ENCODE data around the gene FHL3. TPM values are rescaled to one million over a fixed set of nuclear protein-coding genes. Genes with fewer than 3 reads are reported as not detected.

Gene FHL3
- total and polyA plus RNA-seq, 2 of the 8 experiments (the other 6 are each of a cell fraction or from before 2014, with no cell fraction given), result 14.3 to 35.6 TPM

DNA sequence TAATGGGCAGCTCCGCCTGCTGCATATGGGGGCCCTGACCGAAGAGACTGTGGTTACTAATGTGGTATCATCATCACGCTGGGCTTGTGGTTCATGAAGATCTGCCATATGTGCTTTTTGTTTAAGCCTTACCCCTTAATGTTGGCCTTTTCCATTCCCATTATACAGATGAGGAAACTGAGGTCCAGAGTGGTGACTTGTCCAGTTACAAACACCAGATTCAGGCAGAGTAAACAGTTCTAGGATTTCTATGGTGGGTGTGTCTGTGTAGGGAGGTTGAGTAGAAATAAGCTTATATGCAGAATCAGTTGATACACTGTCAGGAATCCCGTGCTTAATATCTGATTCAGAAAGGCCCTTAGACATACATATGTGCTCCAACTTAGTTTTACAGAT, 7.9 kb upstream of the FHL3 start:
- 32% methylated on average over 4 of the region's 4 CpGs; no CpG with 5 or more reads in 1 of the 2 experiments for WGBS, 2 experiments (ENCODE audit: extremely low coverage in 1 of 2, insufficient coverage in 1 of 2, insufficient read length in 1 of 2, insufficient replicate concordance in 2 of 2, low coverage in 1 of 2, low lambda C conversion rate in 2 of 2, missing lambda C conversion rate in 1 of 2)
- peaks cover 0 to 9% (median 5%) of the 10 kb centered on the region in 4 experiments; a peak in 5 of 7 replicates for H3K4me1 ChIP-seq (replicated peaks in 1 of 4; ENCODE audit: control insufficient read depth in 3 of 4, insufficient read depth in 4 of 4, low read length in 3 of 4)
- no peak overlapping the region for H4K5ac ChIP-seq (ENCODE audit: insufficient read length, low read depth, low read length)
- POLR2A ChIA-PET (ENCODE audit: partially characterized antibody), result interaction anchor here (0.6 to 3.6 kb wide), 16 partner anchors 9 to 478 kb away, joined by 3 to 28 read pairs (median 3); partner anchors contain the start of genes C1orf122, SF3A3 and YRDC
- H3K4me3 ChIP-seq (ENCODE audit: extremely low read depth in 1 of 4, insufficient read depth in 2 of 4, low read depth in 3 of 4, low read length in 4 of 4), result peak overlapping the region; percentile 87 to 96 (median 90)
- H2AFZ ChIP-seq (ENCODE audit: low read length), result no peak overlapping the region
- no peak overlapping the region for H4K91ac ChIP-seq (replicated peaks; ENCODE audit: insufficient read length, low read length)
- TF ChIP-seq ZNF274 (IDR thresholded peaks at IDR 0.05; ENCODE audit: borderline replicate concordance, extremely low read depth, low read length) (no peak), KDM1A (IDR thresholded peaks at IDR 0.05; ENCODE audit: borderline replicate concordance, low read length) (peak; percentile 80; the same call in 1 of the 2 replicates), EP300 (IDR thresholded peaks at IDR 0.05; ENCODE audit: borderline replicate concordance in 1 of 2, low read depth in 2 of 2, low read length in 2 of 2) (no peak)
- H3K56ac ChIP-seq (replicated peaks; ENCODE audit: insufficient read length, low read depth, low read length), result no peak overlapping the region
- peaks cover 0 to 2% (median 0%) of the 10 kb centered on the region in 4 experiments; a peak in 1 of 7 replicates for H3K27me3 ChIP-seq (replicated peaks in 1 of 4; ENCODE audit: control insufficient read depth in 3 of 4, extremely low read depth in 1 of 4, insufficient read depth in 3 of 4, low read length in 3 of 4)
- H3K79me2 ChIP-seq (ENCODE audit: control insufficient read depth in 1 of 2, insufficient read depth in 2 of 2, low read length in 2 of 2), result peaks cover 13 to 52% of the 10 kb centered on the region in 2 experiments
- no peak overlapping the region for H3K23ac ChIP-seq (ENCODE audit: insufficient read length)
- peaks cover 6% of the 10 kb centered on the region for H3K23me2 ChIP-seq (ENCODE audit: low read depth, low read length)
- CTCF ChIA-PET (ENCODE audit: partially characterized antibody), result interaction anchor here (0.7 to 15.9 kb wide), 10 partner anchors 11 to 574 kb away, joined by 3 to 211 read pairs (median 4); partner anchors contain the start of gene SF3A3
- 0 out of 2 replicates have a peak overlapping the region, but pooled peaks have one; percentile 86 for H2BK5ac ChIP-seq (ENCODE audit: low read depth, low read length)
- peak overlapping the region; percentile 74 to 84 for H3K4me2 ChIP-seq (ENCODE audit: insufficient read depth in 1 of 2, low read depth in 2 of 2, low read length in 2 of 2)
- no peak overlapping the region; the same call in 1 of the 2 replicates for H2BK12ac ChIP-seq (ENCODE audit: low read depth, low read length)
- H4K8ac ChIP-seq (ENCODE audit: extremely low read depth, insufficient read depth, low read length), result no peak overlapping the region
- H3K9ac ChIP-seq (replicated peaks in 1 of 4; ENCODE audit: extremely low read depth in 1 of 4, low read depth in 3 of 4, low read length in 3 of 4), result peak overlapping the region; percentile 82 to 92 (median 90)
- no peak overlapping the region for H2BK120ac ChIP-seq (replicated peaks; ENCODE audit: low read depth, low read length)
- H3K18ac ChIP-seq (ENCODE audit: extremely low read depth, low read length), result peak overlapping the region; percentile 91; the same call in 1 of the 2 replicates
- no peak overlapping the region for H2BK20ac ChIP-seq (ENCODE audit: low read length)
- peaks cover 9 to 22% (median 14%) of the 10 kb centered on the region in 4 experiments; a peak in 7 of 8 replicates for H3K36me3 ChIP-seq (ENCODE audit: control insufficient read depth in 2 of 4, insufficient read depth in 4 of 4, low read length in 3 of 4)
- no peak overlapping the region for H2BK15ac ChIP-seq (ENCODE audit: low read length)
- FAIRE-seq (no peak), DNase-seq (ENCODE audit: low read depth in 1 of 2, low spot score in 2 of 2) (no peak)
- no peaks in the 10 kb centered on the region for H3K9me3 ChIP-seq (ENCODE audit: insufficient read depth in 2 of 2, low read depth in 1 of 2, low read length in 1 of 2)
- no peaks in the 10 kb centered on the region; the same call in 1 of the 2 replicates for H3K79me1 ChIP-seq (ENCODE audit: low read depth, low read length)
- no peak overlapping the region for H3K4ac ChIP-seq (replicated peaks; ENCODE audit: insufficient read length, low read depth, low read length)
- peaks cover 5 to 15% of the 10 kb centered on the region in 2 experiments for H4K20me1 ChIP-seq (replicated peaks in 1 of 2; ENCODE audit: control insufficient read depth in 1 of 2, insufficient read depth in 2 of 2, low read length in 2 of 2)
- no peak overlapping the region for H2AK5ac ChIP-seq (ENCODE audit: low read depth, low read length)
- 0 out of 2 replicates have a peak overlapping the region, but pooled peaks have one; percentile 85 for H3K27ac ChIP-seq (ENCODE audit: low read depth, low read length)
- no peak overlapping the region for H3K14ac ChIP-seq (ENCODE audit: insufficient read length)
